Measurements from ENCODE around the gene CABP7.
A peak's percentile ranks its signal among the peaks of the same experiment; 100 is the strongest.

The CABP7 gene

DNA sequence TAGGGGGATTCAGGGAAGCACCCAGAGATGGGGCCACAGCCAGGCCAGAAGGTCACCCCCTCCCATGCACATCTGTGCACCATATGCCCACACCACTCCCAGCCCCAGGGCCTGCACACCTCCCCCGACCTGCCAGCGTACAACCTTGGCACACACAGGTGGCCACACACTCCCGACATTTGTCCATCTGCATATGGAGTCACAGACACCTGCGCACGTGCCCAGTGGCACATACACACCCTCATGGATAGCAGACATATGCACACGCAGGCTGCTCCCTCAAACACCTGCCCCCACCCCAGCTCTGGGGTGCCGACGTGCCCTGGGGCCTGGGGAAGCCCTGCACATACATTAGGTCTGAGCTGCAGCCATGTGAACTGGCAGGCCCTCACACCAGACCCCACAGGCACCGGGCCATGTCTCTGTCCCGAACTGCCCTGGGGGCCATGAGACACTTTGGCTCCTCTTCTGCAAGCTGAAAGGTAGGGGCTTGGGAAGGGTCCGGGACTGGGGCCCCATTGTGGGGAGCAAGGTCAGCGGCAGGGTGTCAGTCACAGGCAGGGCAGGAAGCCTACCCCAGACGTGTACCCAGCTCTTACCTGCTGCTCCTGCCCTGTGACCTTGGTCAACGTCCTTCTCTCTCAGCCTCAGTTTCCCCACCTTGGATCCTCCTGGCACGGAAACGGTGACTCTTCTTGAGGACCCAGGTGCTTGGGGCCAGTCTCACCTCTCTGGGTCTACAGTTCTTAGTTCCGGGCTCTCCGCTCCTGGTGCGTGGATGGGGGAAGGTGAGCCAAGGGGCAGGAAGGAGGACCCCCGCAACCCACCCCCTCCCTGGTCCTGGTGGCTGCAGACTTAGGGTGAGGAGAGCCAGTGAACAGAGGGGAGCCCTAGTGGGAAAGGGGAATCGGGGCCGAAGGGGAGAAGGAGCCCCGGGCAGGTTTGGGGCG is 579 bp upstream of the CABP7 start:
- no peak for DNase-seq
- intact Hi-C loops (cut with DNase I), result no loop called here

DNA sequence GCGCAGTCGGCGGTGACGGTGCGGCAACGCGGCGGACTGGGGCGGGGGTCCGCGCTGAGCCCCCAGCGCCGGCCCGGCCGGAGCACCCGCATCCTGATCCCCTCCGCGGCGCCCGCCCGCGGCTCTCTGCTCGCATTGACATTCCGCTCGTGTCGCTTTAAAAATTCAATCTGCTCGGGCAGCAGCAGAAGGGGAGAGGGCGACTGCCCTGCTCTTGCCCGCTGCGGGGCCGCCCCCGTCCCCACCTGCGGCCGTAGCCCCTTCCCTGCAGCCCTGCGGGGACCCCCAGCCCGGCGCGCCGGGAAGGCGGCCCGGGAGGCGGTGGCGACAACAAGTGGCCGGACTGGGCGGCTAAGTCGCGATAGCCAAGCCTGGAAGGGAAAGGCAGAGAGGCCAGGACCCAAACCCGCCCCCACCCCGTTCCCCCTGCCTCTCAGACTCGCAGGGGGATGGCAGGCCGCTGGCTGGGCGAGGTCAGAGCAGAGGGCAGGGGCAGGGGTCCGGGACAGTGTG is 1.1 kb downstream of the CABP7 start:
- intact Hi-C loops (cut with DNase I), result no loop called here
- no peak for DNase-seq

DNA sequence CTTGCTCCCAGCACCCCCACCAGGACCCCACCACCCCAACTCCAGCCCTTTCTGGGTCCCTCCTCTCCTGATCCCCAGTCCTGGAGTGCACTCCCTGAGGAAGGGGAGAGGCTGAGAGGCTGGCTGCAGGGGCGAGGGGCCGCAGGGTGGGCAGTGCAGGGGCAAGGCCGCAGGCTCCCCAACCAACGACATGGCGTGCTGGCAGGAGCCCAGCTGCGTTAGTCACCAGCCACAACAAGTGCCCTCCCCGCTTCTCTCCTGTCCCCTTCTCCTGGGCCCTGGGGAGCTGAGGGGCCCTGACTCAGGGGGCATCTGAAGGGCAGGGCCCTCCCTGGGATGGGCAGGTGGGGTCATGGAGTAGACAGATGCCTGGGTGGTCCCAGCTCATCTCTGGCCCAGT is 2.3 kb downstream of the CABP7 start:
- intact Hi-C loops (cut with DNase I), result no loop called here
- no peak for DNase-seq

DNA sequence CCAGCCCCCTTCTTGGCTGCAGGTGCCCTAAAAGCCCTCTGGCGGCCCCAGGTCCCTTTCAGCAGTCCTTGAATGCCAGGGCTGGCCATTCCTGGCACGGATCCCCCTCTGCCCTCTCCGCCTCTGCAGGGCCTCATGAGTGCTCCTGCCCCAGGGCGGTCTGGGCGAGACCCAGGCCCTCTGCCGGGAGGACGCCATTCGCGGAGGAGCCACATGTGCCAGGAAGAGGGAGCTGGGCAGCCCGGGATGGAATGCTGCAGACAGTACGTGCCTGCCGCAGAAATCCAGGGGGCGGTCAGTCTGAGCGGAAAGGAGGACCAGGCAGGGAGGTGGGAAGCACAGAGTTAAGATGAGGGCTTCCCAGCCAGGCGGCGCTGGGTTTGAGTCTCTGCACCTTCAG is 2.8 kb downstream of the CABP7 start:
- DNase-seq, result no peak
- intact Hi-C loops (cut with DNase I), result no loop called here

DNA sequence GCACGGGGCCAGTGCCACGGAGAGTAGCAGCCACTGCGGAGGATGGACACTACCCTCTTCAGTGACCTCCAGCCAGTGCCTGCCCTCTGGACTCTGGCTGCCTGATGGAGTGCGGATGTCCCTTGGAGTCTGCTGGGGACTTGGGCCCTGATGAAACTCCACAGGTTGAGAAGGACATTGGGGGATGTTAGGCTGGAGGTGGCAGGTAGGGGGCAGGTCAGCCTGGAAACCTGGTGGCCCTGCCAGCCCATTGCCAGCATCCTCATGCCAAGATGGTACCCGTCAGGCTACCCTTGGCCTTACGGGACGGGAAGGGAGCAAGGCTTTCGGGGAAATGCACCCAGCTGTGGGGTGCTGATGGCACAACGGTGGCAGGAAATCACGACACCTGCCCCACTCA is 4.0 kb downstream of the CABP7 start:
- intact Hi-C loops (cut with DNase I), result no loop called here
- no peak for DNase-seq

DNA sequence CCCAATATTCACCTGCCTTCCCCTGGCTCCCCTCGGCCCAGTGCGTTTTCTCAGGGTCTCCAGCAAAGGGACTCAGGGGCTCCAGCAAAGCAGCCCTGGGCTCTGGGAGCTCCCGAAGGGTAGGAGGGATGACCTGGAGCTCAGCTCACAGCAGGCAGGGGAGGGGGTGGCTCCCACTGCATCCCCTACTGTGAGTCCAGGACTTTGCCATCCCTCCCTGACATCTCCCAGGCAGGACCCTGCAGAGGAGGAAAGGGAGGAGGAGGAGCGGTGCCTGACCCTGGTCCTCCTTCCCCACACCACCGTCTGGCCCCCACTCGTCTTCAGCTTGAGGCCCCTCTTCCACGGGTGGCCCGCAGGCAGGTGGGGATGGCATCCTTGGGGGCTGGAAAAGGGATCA is 5.0 kb downstream of the CABP7 start:
- intact Hi-C loops (cut with DNase I), result no loop called here
- no peak for DNase-seq

DNA sequence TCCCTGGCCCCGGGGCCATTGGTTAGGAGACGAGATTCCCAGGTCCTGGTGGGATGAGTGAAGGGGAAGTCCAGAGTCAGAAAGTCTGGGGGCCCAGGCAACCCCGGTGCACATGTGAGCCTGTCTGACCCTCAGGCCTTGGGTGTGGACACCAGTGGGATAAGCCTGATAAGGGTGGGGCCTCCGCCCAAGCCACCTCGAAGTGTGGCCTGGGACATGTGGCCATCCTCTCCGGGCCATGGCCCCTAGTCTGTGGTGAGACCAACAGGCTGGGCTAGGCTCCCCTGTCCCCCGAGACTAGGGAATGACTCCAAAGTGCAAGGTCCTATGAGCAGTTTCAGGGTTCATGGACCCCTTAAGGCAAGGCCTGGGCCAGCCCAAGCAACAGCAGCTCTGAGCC is 6.3 kb downstream of the CABP7 start:
- intact Hi-C loops (cut with DNase I), result no loop called here
- DNase-seq, result no peak

DNA sequence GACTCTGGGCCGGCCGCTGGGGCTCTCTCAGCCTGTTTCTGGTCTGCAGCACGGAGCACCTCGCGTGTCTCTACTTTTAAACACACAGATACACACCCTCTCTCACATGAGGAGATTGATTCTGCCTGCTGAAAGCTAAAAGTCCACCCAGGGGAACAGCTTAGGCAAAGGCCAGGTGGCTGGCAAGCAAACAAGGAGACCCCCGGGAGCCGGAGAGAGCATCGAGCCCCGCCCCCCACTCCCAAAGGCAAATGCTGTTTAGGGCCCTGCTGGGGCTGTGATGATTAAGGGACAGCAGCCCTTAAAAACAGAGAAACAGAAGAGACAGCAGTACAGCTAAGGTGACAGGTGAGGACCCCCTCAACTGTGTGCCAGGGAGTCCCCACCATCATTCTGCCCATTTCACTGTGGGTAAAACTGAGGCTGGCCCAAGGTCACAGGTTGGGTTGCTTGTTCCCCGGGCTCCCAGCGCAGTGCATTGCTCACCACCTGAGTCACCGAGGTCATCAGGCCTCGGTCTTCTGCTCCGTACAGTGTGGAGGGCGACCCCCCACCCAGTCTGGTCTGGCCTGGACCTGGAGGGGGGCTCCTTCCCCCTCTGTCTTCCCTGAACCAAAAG is 6.8 kb downstream of the CABP7 start:
- no peak for DNase-seq
- intact Hi-C loops (cut with DNase I), result no loop called here

DNA sequence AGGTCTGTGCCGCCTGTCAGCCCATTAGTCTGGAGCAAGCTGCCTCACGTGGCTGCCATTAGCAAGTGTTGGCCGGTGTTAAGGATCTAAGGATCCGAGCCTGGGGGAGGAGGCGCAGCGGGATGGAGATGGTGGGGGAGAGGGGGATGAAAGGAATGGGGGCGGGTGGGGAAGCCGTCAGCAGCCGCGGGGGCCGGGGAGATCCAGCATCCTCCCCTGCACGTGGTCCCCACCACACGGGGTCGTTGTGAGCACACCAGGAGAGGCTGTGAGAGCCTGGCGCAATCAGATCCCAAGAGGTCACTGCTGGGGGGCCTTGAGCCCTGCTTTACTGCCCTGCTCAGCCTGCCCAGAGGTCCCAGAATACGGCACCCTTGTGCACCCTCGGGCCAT is 7.3 kb downstream of the CABP7 start:
- DNase-seq, result peak in 3 of 10 donors; percentile 26 to 36 (median 33)
- intact Hi-C loops (cut with DNase I), result no loop called here

DNA sequence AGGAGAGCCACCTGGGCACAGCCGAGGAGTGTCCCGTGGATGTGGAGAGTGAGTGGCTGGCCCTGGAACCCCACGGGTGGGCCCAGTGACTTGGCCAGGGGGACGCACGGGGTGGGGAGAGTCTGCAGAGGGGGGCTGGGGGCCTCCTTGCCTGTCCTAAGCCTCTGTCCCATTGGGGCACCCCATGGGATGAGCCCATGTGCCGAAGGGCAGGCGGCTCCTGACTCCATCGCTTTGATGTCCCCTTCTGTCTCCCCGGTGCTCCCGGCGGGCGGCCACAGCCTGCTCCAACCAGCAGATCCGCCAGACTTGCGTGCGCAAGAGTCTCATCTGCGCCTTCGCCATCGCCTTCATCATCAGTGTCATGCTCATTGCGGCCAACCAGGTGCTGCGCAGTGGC is 9.4 kb downstream of the CABP7 start:
- DNase-seq, result no peak
- intact Hi-C loops (cut with DNase I), result no loop called here

DNA sequence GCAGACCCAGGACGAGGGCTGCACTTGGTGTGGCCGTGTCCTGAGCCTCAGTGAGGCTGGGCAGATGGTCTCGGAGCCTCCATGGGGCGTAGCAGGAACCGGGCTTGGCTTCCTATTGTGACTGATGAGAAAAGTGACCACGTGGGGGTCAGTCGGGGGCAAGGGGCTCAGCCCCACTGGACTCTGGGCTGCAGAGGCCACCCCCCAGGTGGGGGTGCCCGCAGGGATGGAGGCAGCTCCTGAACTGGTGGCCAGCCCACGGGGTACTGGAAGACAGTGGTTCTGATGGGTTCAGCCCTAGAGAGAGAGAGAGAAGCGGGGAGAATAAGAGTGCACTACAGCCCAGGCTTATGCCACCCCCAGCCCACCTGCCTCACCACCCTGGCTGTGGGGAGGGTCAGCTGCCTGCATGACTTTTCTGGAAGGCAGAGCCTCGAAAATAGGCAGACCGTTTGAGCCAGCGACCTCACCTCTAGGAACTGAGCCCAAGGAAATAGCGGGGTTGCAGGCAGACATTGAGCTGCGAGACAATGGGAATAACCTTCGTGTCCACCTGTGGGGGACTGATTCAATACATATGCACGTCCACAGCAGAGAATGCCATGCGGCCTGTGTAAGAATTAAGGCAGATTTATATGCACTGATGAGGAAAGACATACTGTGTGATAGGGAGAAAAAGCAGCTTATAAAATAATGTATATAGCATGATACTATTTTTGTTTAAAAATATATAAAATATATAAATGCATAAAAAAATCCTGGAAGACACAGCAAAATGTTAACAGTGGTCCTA is 11.5 kb downstream of the CABP7 start:
- DNase-seq, result no peak
- intact Hi-C loops (cut with DNase I), result no loop called here

DNA sequence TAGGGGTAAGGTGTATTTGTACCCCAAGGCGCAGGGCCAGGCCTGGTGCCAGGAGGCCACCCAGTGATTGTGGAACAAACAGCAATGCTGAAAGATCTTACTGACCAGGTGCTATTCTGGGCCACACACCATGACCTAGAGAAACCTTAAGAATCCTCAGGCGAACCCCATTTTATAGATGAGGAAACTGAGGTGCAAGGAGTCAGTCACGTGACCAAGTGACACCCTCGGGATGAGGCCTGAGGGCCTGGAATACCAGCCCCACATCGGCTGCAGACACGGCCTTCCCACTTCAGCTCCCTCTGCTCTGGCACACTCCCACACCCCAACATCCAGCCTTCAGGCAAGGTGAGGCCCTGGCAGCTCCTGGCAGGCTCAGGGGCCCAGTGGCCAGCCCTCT is 13.1 kb downstream of the CABP7 start:
- intact Hi-C loops (cut with DNase I), result no loop called here
- no peak for DNase-seq

DNA sequence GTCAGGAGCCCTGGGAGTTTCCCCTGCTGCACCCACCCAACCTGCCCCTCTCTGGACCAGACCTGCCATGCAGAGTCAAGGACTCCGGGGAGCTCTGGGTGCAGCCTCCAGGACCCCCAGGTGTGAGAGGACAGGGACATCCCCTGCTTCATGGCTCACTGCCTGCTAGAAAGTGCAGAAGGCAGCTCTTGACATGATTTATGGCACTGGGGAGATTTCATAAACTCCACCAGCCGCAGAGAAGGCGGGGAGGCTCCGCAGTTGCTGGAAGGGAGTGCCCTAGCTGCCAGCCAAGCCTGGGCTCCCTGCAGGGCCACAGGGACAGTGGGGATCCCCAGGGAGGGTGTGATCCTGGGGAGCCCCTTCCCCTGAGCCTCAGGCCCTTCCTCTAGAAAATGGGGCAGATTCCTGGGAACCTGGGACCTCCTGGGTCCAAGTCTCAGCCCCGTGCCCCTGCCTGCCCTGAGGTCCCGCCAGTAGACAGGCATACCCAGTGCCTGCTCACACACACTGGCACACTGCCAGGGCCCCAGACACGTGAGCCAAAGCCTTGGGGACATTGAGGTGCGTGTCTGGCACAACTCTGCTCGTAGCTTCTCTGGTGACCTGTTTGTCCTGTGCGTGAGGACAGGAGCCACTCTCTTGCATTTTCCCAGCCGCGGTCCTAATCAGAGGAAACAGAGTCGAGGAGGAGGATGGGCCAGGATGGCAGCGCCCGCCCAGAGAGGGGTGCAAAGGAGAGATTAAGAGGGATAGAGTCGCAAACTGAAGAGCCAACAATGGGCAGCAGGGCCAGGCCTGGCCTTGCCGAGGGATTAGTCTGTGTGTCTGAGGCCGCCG is 13.8 kb downstream of the CABP7 start:
- intact Hi-C loops (cut with DNase I), result no loop called here
- DNase-seq, result no peak

DNA sequence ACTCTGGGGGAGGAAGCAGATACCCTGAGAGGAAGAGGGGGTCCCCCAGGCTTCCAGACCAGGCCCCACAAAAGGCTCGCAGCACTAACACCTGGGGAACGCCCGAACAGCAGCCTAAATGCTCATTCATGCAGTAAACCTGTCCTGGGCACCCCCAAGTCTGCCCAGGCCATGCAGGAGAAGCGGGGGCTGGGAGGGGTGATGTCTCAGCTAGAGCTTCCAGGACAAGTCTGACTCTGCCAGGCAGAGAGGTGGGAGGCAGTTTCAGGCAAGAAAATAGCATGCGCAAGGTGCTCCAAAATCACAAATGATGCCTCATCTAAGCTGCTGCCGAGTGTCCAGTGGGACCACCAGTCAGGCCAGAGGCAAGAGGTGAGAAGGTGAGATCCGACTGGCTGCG is 14.6 kb downstream of the CABP7 start:
- intact Hi-C loops (cut with DNase I), result no loop called here
- no peak for DNase-seq

DNA sequence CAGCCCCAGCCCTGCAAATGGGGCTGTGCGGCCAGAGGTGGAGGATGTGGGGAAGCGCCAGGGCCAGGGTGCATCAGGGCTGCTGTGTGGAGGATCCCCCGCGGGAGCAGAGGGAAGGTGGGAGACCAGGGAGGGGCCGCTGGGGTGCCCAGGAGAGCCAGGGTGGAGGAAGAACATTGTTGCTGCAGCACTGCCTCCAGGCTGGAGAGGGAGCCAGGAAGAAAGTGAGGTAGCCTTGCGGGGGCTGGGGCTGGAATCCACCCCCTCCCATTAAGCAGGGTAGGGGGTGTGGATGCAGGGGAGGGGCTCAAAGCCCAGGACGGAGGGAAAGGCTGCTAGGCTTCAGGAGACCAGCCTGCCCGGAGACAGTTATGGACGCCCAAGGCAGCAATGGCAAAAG is 15.0 kb downstream of the CABP7 start:
- no peak for DNase-seq
- intact Hi-C loops (cut with DNase I), result no loop called here

DNA sequence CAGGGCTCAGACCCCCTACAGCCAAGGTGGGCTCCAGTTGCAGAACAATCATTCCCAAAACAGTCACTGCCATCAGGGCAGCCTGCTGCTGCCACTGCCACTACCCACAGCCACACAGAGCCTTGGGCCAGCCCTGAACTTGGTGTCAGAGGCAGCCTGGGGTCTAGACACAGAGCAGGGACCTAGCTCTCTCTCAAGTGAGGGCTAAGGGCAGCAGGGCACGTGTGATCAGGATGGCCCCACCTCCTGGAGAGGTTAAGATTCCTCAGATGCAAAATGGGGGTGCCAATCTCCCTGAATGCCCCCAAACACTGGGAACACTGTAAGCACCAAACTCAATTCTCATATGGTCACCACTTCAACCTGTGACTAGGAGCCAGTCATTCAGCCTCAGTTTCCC is 15.6 kb downstream of the CABP7 start:
- intact Hi-C loops (cut with DNase I), result no loop called here
- no peak for DNase-seq

DNA sequence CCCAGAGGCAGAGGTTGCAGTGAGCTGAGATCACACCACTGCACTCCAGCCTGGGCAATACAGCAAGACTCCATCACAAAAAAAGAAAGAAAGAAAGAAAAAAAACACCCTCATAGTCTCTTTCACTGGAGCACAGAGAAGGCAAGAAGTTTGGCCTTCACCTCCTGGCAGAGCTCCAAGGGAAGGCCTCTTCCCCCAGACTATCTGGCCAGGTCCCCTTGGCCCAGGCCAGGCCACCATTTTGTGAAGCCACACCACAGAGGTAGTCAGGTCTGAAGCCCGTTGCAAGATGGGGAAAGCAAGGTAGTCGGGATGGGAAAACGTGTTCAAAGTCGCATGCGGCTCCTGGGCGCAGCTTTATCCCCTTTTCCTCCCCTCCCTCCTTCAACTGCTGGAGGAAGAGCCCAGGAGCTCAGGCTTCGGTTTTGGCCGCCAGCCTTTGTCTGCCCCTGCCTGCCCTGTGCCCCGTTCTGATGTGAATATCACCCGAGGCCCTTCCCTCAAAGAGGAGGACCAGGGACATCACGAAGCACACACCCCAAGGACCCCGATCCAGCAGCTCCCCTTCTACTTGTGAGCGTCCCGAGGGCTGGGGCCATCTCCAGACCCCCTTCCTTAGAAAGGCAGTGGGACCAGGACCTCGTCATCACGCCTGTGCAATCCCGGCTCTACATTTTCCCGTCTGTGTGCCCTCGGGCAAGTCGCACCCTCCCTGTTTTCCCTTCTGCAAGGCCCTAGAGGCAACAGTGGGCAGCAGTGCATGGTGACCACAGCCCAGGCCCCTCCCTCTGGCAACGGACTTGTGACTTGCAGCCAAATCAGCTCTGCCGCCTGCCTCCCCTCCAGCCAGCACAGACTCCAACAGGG is 17.7 kb downstream of the CABP7 start:
- intact Hi-C loops (cut with DNase I), result no loop called here
- peak in 1 of 10 donors; percentile 30 for DNase-seq

DNA sequence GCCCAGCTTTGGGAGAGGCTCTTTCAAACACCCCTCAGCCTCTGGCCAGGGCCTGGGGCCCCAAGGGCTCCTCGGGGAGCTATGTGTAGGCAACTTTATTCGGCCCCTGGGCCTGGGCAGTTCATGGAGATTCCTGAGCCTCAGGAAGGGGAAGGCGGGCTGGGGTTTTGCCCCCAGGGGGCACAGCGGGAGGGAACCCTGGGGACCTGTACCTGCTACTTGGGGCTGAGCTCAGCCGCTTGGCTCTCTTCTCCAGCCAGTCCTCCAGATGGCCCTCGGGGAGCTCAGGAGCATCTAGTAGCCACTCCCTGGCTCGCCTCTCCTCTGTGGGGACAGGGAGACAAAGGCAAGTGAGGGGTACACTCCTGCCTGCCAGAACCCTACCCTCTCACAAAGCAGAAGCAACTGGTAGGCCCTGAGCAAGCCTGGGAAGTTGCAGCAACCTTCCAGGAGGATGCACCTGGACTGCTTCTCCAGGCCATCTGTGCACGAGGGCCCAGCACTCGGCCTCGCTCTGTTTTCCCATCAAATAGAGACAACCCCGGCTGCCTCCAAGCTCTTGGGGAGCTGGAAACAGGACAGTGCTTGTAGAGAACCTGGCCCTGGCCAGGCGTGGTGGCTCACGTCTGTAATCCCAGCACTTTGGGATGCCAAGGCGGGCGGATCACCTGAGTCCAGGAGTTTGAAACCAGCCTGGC is 18.5 kb downstream of the CABP7 start:
- intact Hi-C loops (cut with DNase I), result no loop called here
- no peak for DNase-seq
